HG03469 (cell line): Measurements from ENCODE around the gene WSCD2.
"Not testable (repeated sequence)": the region's sequence is repeated elsewhere in the genome, so short reads cannot be mapped to it uniquely, and the experiment has no call there.

Experiments
- ATAC-seq: cut with Tn5 transposase; IDR thresholded peaks from one replicate; pipeline ENCODE4 v1.9.1; 2021; ENCODE audit warnings: mild to moderate bottlenecking, moderate library complexity, moderate number of reproducible peaks; ENCODE audit not compliant: unreplicated experiment

The WSCD2 gene

GRCh38 chr12:108193493-108193892 lies 64.4 kb downstream of the WSCD2 start:
- ATAC-seq: no peak

- ATAC-seq: no peak
Measured at GRCh38 chr12:108193917-108194316, 64.8 kb downstream of the WSCD2 start.

- ATAC-seq: no peak
Measured at GRCh38 chr12:108194585-108194984, 65.5 kb downstream of the WSCD2 start.

GRCh38 chr12:108196319-108196718 lies 67.2 kb downstream of the WSCD2 start:
- ATAC-seq: no peak

GRCh38 chr12:108196921-108197320 lies 67.8 kb downstream of the WSCD2 start:
- no peak for ATAC-seq

- no peak for ATAC-seq
Measured at GRCh38 chr12:108198043-108198442, 69.0 kb downstream of the WSCD2 start.

- no peak for ATAC-seq
Measured at GRCh38 chr12:108199106-108199505, 70.0 kb downstream of the WSCD2 start.

- ATAC-seq: no peak
Measured at GRCh38 chr12:108201808-108202207, 72.7 kb downstream of the WSCD2 start.

GRCh38 chr12:108204117-108204987 lies 75.3 kb downstream of the WSCD2 start:
- ATAC-seq: no peak

GRCh38 chr12:108205864-108206263 lies 76.8 kb downstream of the WSCD2 start:
- no peak for ATAC-seq

- ATAC-seq: no peak
Measured at GRCh38 chr12:108207791-108208730, 79.0 kb downstream of the WSCD2 start.

- no peak for ATAC-seq
Measured at GRCh38 chr12:108210001-108210400, 80.9 kb downstream of the WSCD2 start.

GRCh38 chr12:108211157-108211556 lies 82.1 kb downstream of the WSCD2 start:
- no peak for ATAC-seq

- ATAC-seq: no peak
Measured at GRCh38 chr12:108213871-108214445, 84.9 kb downstream of the WSCD2 start.

GRCh38 chr12:108214486-108214885 lies 85.4 kb downstream of the WSCD2 start:
- no peak for ATAC-seq

- no peak for ATAC-seq
Measured at GRCh38 chr12:108215458-108215857, 86.4 kb downstream of the WSCD2 start.

GRCh38 chr12:108218921-108219320 lies 89.8 kb downstream of the WSCD2 start:
- no peak for ATAC-seq

GRCh38 chr12:108225101-108225500 lies 96.0 kb downstream of the WSCD2 start:
- not testable (repeated sequence) for ATAC-seq

- no peak for ATAC-seq
Measured at GRCh38 chr12:108226866-108227265, 97.8 kb downstream of the WSCD2 start.

- ATAC-seq: no peak
Measured at GRCh38 chr12:108228746-108229145, 99.7 kb downstream of the WSCD2 start.
